ENCODE data around the gene ZNF581.

DNA sequence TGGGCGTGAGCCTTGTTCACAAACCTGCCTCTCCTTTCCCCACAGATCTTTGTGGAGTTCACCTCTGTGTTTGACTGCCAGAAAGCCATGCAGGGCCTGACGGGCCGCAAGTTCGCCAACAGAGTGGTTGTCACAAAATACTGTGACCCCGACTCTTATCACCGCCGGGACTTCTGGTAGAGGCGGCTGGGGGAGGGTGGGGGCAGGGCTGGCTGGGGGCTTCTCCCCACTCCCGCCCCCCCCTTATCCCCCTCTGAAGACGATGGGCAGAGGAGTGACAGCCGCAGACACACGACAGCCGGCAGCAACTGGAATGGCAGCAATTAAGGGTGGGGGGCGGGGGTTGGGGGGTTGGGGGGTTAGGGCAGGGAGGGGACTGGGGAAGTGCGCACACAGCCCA is 30.4 kb downstream of the ZNF581 start:
- TF ChIP-seq, protein P1, sequence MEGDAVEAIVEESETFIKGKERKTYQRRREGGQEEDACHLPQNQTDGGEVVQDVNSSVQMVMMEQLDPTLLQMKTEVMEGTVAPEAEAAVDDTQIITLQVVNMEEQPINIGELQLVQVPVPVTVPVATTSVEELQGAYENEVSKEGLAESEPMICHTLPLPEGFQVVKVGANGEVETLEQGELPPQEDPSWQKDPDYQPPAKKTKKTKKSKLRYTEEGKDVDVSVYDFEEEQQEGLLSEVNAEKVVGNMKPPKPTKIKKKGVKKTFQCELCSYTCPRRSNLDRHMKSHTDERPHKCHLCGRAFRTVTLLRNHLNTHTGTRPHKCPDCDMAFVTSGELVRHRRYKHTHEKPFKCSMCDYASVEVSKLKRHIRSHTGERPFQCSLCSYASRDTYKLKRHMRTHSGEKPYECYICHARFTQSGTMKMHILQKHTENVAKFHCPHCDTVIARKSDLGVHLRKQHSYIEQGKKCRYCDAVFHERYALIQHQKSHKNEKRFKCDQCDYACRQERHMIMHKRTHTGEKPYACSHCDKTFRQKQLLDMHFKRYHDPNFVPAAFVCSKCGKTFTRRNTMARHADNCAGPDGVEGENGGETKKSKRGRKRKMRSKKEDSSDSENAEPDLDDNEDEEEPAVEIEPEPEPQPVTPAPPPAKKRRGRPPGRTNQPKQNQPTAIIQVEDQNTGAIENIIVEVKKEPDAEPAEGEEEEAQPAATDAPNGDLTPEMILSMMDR (IDR thresholded peaks at IDR 0.05), result no peak
- no peak for TF ChIP-seq POLR2A (IDR thresholded peaks at IDR 0.05)

Measured in thyroid gland (tissue), 4 donors.